ENCODE data around the gene MYL7.

DNA sequence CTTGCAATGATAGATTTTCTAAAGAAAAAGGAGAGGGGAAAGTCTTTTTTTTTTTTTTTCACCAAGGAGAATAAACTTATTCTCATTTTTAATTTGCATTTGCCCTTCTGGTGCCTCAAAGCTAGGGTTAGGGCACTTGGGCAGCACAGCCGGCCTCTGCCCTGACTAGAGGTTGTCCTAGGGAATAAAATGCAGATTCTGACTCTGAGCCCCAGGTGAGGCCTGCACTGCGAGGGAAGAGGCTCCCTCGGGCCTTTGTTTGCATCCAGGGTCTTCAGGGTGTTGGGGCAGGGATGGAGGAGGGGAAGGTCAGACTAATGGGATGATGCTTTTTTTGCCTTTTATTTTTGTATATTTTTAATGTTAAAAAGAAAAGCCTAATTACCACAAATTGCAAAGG, 7.8 kb downstream of the MYL7 start:
- TF ChIP-seq CTCF (IDR thresholded peaks at IDR 0.05) (no peak), POLR2A (IDR thresholded peaks at IDR 0.05) (no peak), POLR2AphosphoS5 (IDR thresholded peaks at IDR 0.05) (no peak)

Data from gastroesophageal sphincter (tissue), 3 donors.